ENCODE results near the gene KRT4. TPM values are rescaled to one million over a fixed set of nuclear protein-coding genes. Genes with fewer than 3 reads are reported as not detected.

Gene KRT4
- total RNA-seq, 2 donors from 2014 or later = 0.52 TPM; not detected in 1

DNA sequence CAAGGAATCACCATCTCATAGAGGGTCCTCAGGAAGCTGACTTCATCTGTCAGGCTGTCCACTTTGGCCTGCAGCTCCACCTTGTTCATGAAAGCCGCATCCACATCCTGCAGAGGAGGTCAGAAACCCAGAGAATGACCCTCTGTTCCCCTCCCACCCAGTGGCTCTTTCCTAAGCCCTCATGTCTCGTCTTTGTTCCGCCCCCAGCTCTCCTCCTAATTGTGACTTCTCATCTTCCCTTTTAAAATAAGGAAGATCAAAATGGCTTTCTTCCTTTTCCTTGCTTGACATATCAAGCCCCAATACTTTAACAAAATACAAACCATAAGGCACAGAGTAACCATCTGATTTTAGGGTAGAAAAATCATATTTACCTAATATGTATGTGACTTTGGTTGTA, 41.1 kb downstream of the KRT4 start:
- no peaks in the 10 kb centered on the region for H3K36me3 ChIP-seq (replicated peaks in 1 of 2; ENCODE audit: insufficient read depth in 1 of 2, low read depth in 2 of 2)
- no peak overlapping the region for H3K4me3 ChIP-seq
- DNase-seq = no peak
- 74 to 87% methylated on average over 3 of the region's 3 CpGs for WGBS, 2 donors
- no peaks in the 10 kb centered on the region for H3K4me1 ChIP-seq
- H3K9me3 ChIP-seq = no peaks in the 10 kb centered on the region
- intact Hi-C loops (cut with DNase I) = no loop called here
- H3K27ac ChIP-seq = no peak overlapping the region
- no peak for ATAC-seq
- TF ChIP-seq, protein P1, sequence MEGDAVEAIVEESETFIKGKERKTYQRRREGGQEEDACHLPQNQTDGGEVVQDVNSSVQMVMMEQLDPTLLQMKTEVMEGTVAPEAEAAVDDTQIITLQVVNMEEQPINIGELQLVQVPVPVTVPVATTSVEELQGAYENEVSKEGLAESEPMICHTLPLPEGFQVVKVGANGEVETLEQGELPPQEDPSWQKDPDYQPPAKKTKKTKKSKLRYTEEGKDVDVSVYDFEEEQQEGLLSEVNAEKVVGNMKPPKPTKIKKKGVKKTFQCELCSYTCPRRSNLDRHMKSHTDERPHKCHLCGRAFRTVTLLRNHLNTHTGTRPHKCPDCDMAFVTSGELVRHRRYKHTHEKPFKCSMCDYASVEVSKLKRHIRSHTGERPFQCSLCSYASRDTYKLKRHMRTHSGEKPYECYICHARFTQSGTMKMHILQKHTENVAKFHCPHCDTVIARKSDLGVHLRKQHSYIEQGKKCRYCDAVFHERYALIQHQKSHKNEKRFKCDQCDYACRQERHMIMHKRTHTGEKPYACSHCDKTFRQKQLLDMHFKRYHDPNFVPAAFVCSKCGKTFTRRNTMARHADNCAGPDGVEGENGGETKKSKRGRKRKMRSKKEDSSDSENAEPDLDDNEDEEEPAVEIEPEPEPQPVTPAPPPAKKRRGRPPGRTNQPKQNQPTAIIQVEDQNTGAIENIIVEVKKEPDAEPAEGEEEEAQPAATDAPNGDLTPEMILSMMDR (IDR thresholded peaks at IDR 0.05) = no peak
- TF ChIP-seq POLR2A (IDR thresholded peaks at IDR 0.05) = no peak
- H3K27me3 ChIP-seq = no peaks in the 10 kb centered on the region

GRCh38 chr12:52772188-52772587, 41.7 kb downstream of the KRT4 start:
- DNase-seq (no peak), ATAC-seq (no peak)
- Histone ChIP-seq H3K27ac (no peak overlapping the region), H3K4me1 (no peaks in the 10 kb centered on the region), H3K4me3 (no peak overlapping the region), H3K27me3 (no peaks in the 10 kb centered on the region), H3K36me3 (replicated peaks in 1 of 2; ENCODE audit: insufficient read depth in 1 of 2, low read depth in 2 of 2) (no peaks in the 10 kb centered on the region), H3K9me3 (no peaks in the 10 kb centered on the region)
- WGBS, 2 donors = 73% methylated on average over 3 to 4 of the region's 4 CpGs
- intact Hi-C loops (cut with DNase I) = no loop called here
- TF ChIP-seq, protein P1 (IDR thresholded peaks at IDR 0.05) = no peak
- TF ChIP-seq POLR2A (IDR thresholded peaks at IDR 0.05) = no peak

DNA sequence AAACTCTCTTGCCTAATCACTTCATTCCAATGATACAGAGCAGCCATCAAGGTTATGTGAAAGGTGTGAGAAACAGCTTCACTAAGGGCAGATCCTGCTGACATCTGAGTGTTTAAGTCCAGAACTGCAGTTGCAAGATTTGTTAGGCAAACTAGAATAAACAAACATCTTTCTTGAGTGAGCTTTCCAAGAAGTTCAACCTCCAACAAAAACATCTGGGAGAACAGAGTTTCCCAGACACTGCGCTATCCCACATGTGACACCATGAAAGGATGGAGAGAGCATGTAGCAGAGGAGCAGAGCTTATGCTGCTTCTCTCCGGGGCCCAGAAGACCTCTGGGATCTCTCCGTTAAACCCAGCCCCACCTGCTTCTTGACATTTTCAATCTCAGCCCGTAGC, 42.4 kb downstream of the KRT4 start:
- DNase-seq = no peak
- intact Hi-C loops (cut with DNase I) = no loop called here
- no peaks in the 10 kb centered on the region for H3K9me3 ChIP-seq
- no peak overlapping the region for H3K27ac ChIP-seq
- TF ChIP-seq, protein P1 (IDR thresholded peaks at IDR 0.05) = no peak
- no peak for TF ChIP-seq POLR2A (IDR thresholded peaks at IDR 0.05)
- no peaks in the 10 kb centered on the region for H3K27me3 ChIP-seq
- no peaks in the 10 kb centered on the region for H3K4me1 ChIP-seq
- H3K36me3 ChIP-seq (replicated peaks in 1 of 2; ENCODE audit: insufficient read depth in 1 of 2, low read depth in 2 of 2) = no peaks in the 10 kb centered on the region
- 49 to 60% methylated on average over 4 of the region's 4 CpGs for WGBS, 2 donors
- no peak for ATAC-seq
- no peak overlapping the region for H3K4me3 ChIP-seq

DNA sequence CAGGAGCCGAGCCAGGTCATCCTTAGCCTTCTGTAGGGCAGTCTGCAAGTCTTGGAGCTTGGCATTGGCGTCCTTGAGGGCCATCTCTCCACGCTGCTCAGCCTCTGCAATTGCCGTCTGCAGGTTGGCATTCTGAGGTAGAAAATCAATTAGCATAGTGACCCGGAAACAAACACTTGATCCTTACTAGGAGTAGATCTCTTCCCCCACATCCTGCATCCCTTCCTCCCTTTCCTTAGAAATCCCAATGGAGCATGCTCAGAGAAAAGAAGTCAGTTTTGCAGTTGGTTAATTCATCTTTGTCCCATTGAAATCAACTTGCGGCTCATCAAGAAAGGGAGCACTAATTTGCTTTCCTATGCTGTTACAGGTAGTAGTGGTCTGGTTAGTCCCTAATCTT, 42.8 kb downstream of the KRT4 start:
- no peaks in the 10 kb centered on the region for H3K9me3 ChIP-seq

DNA sequence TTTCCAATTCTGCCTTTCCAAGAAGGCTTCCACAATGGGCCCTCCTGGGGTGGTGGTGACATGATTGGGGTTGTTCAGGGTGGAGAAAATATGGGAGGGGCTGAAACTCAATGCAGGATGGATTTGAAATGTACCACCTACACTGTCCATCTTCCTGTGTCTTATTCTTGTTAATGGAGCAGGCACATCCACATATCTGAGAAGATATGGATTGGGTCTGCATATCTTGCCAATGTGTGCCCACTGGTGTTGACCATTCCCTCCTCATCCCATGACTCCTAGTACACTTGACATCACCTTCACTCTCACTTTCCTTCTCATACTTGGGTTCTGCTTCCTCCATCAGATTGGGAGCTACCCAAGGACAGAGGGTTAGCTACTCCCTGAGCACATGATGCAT, 44.0 kb downstream of the KRT4 start:
- Histone ChIP-seq H3K27me3 (no peaks in the 10 kb centered on the region), H3K36me3 (replicated peaks in 1 of 2; ENCODE audit: insufficient read depth in 1 of 2, low read depth in 2 of 2) (no peaks in the 10 kb centered on the region), H3K4me3 (no peak overlapping the region), H3K9me3 (no peaks in the 10 kb centered on the region), H3K4me1 (no peaks in the 10 kb centered on the region), H3K27ac (no peak overlapping the region)
- TF ChIP-seq, protein P1 (IDR thresholded peaks at IDR 0.05) = no peak
- TF ChIP-seq POLR2A (IDR thresholded peaks at IDR 0.05) = no peak
- ATAC-seq = no peak
- intact Hi-C loops (cut with DNase I) = no loop called here
- DNase-seq = no peak

More for the DNA sequence above, 42.8 kb downstream of the KRT4 start:
- Histone ChIP-seq H3K4me3 (no peak overlapping the region), H3K27ac (no peak overlapping the region), H3K36me3 (replicated peaks in 1 of 2; ENCODE audit: insufficient read depth in 1 of 2, low read depth in 2 of 2) (no peaks in the 10 kb centered on the region), H3K27me3 (no peaks in the 10 kb centered on the region), H3K4me1 (no peaks in the 10 kb centered on the region)
- TF ChIP-seq, protein P1 (IDR thresholded peaks at IDR 0.05) = no peak
- TF ChIP-seq POLR2A (IDR thresholded peaks at IDR 0.05) = no peak
- DNase-seq = no peak
- ATAC-seq = no peak
- intact Hi-C loops (cut with DNase I) = no loop called here
- WGBS, 2 donors = 68 to 71% methylated on average over 6 of the region's 6 CpGs
